NCI-H226 (cell line): Measurements from ENCODE around the gene PPP4R1.
A peak's percentile ranks its signal among the peaks of the same experiment; 100 is the strongest.
"Not testable (repeated sequence)": the region's sequence is repeated elsewhere in the genome, so short reads cannot be mapped to it uniquely, and the experiment has no call there.

Experiments
- DNase-seq: peaks from one replicate; pipeline ENCODE4 v3.0.0-alpha.2; 2015

PPP4R1 gene

GRCh38 chr18:9614401-9615279 lies at the start of gene PPP4R1:
Gene PPP4R1, minus strand, starts transcription at chr18:9614559. Its CDS starts 75 bp downstream, at chr18:9614484.
- DNase-seq = peak; percentile 73

- DNase-seq = no peak
Observed at GRCh38 chr18:9663377-9663776, 49.0 kb upstream of the PPP4R1 start.

GRCh38 chr18:9661564-9661963 lies 47.2 kb upstream of the PPP4R1 start:
- DNase-seq = peak; percentile 22

GRCh38 chr18:9659499-9660375 lies 45.4 kb upstream of the PPP4R1 start:
- no peak for DNase-seq

GRCh38 chr18:9658087-9658641 lies 43.8 kb upstream of the PPP4R1 start:
- no peak for DNase-seq

GRCh38 chr18:9655232-9655767 lies 40.9 kb upstream of the PPP4R1 start:
- DNase-seq = no peak

GRCh38 chr18:9653390-9653789 lies 39.0 kb upstream of the PPP4R1 start:
- no peak for DNase-seq

- DNase-seq = no peak
Observed at GRCh38 chr18:9649164-9649540, 34.8 kb upstream of the PPP4R1 start.

GRCh38 chr18:9648431-9649163 lies 34.2 kb upstream of the PPP4R1 start:
- DNase-seq = no peak

- DNase-seq = peak; percentile 33
Observed at GRCh38 chr18:9647496-9648323, 33.4 kb upstream of the PPP4R1 start.

- peak; percentile 94 for DNase-seq
Observed at GRCh38 chr18:9643549-9643948, 29.2 kb upstream of the PPP4R1 start.

GRCh38 chr18:9642799-9643462 lies 28.6 kb upstream of the PPP4R1 start:
- peak; percentile 65 for DNase-seq

GRCh38 chr18:9641081-9641480 lies 26.7 kb upstream of the PPP4R1 start:
- DNase-seq = not testable (repeated sequence)

GRCh38 chr18:9638886-9639285 lies 24.5 kb upstream of the PPP4R1 start:
- DNase-seq = no peak

GRCh38 chr18:9637036-9637767 lies 22.8 kb upstream of the PPP4R1 start:
- no peak for DNase-seq

- DNase-seq = no peak
Observed at GRCh38 chr18:9634856-9635255, 20.5 kb upstream of the PPP4R1 start.

- DNase-seq = no peak
Observed at GRCh38 chr18:9631814-9632496, 17.6 kb upstream of the PPP4R1 start.

GRCh38 chr18:9630444-9630843 lies 16.1 kb upstream of the PPP4R1 start:
- DNase-seq = no peak

- peak; percentile 89 for DNase-seq
Observed at GRCh38 chr18:9629709-9630108, 15.3 kb upstream of the PPP4R1 start.

GRCh38 chr18:9628984-9629383 lies 14.6 kb upstream of the PPP4R1 start:
- DNase-seq = no peak
